Adrenal gland (tissue), 5 donors: ENCODE measurements around the gene TPD52L1.

Experiments
- CTCF ChIP-seq, 6 experiments: fragments of 450-650 bp in 4 of 6; fragments of 200-600 bp in 2 of 6; sonication (generic) in 1 of 6; IDR thresholded peaks; 1 replicate in 5 of 6; 2 replicates in 1 of 6; pipeline versions ENCODE4 v1.5.1 to v1.8.0; 2016 to 2021; ENCODE audit warnings: antibody characterized with exemption in 6 of 6, mild to moderate bottlenecking in 2 of 6, moderate library complexity in 1 of 6
- POLR2A ChIP-seq, 2 donors: fragments of 450-650 bp; IDR thresholded peaks; one replicate each; pipeline ENCODE4 v1.6.1; 2017; ENCODE audit warnings: antibody characterized with exemption in 2 of 2, mild to moderate bottlenecking in 2 of 2, moderate library complexity in 1 of 2
- donor health status: DM: no; HTN: no; CAD: no.

GRCh38 chr6:125192610-125192930, 39.0 kb downstream of the TPD52L1 start:
- TF ChIP-seq CTCF (IDR thresholded peaks at IDR 0.05) (peak in 2 of 6 experiments; percentile 0 to 17), POLR2A (IDR thresholded peaks at IDR 0.05) (no peak)
